ENCODE measurements around the gene PRKCD.

PRKCD gene

DNA sequence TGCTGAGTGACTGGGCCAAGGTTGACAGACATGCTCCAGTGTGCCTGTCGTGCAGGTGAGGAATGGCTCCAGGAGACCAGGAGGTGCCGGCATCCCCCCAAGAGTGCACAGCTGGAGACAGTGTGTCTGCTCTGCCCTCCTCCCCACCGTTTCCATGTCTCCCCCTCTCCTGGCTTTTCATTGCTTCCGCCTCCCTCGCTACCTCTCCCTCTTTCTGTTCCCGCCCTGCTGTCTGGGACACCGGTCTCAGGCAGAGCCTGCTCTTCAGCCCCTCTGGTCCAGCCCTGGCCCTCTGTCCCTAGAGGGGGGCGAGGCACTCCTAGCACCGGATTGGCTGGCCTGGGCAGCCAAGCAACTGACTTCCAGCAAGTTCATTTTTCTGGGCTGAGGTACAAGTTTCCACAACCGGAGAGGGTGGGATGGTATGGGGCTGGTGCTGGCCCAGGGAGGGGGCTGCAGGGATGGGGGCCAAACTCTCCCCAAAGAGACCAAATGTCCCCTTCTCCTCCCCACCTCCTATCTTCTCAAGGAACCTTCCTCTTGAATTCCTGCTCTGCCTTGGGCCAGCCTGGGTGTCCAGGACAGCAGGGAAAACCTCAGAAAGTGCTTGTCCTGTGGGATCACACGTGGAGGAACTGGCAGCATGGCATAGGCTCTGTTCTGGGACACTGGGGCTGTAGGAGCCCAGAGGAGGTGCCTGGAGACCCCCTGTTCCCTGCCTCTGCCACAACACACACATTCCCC, 32.6 kb downstream of the PRKCD start:
- no peak for DNase-seq

DNA sequence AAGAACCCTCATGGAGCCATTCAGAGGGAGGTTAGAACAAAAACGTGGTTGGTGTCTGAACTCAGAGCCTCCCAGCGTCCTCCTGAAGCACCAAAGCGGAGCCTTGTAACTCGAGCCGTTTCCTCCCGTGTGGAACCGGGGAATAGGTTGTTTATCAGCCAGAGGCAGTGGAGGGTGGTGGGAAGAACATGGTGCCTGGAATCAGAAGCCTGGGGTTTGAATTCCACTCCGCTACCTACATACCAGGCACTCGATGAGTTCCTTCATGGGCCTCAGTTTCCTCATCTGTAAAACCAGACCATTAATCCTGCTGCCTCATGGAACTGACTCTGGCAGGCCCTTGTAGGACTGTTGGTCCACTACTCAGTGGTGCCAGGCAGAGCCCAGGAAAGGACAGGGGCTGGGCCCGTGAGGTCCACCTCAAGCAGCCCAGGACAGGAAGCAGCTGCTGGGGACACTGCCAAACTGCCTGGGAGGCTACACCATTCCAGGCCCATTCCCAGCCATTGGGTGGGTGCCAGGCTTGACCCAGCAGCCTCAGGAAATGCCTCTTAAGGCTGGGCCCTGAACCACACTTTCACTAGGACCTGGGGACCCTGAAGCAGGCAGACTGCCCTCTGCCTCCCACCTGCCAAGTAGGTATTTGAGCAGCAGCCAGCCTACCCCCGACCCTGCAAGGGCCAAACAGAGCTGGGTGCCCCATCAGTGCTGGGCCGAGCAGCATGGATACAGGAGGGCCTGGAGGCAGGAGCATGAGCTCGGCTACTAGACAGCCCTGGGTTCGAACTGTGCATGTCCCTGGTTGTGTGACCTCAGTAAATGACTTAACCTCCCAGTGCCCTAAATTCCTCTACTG, 33.4 kb downstream of the PRKCD start:
- no peak for DNase-seq

DNA sequence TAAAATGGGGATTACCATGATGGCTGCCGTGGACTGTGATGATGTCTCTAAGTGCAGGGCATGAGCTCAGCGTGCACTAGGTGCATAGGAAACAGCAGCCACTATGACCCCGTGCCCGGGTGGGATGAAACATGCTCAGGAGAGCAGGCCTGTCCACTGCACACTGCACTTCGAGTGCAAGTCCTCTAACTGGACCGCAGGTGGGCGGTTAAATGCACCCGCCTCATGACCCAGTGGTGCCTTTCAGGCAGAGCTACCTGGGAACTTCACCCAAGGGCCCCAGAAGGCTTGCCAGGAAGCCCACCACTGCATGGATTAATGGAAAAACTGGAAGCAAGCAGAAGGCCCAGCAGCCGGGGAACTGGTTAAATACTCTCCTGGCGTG, 34.0 kb downstream of the PRKCD start:
- DNase-seq: no peak

DNA sequence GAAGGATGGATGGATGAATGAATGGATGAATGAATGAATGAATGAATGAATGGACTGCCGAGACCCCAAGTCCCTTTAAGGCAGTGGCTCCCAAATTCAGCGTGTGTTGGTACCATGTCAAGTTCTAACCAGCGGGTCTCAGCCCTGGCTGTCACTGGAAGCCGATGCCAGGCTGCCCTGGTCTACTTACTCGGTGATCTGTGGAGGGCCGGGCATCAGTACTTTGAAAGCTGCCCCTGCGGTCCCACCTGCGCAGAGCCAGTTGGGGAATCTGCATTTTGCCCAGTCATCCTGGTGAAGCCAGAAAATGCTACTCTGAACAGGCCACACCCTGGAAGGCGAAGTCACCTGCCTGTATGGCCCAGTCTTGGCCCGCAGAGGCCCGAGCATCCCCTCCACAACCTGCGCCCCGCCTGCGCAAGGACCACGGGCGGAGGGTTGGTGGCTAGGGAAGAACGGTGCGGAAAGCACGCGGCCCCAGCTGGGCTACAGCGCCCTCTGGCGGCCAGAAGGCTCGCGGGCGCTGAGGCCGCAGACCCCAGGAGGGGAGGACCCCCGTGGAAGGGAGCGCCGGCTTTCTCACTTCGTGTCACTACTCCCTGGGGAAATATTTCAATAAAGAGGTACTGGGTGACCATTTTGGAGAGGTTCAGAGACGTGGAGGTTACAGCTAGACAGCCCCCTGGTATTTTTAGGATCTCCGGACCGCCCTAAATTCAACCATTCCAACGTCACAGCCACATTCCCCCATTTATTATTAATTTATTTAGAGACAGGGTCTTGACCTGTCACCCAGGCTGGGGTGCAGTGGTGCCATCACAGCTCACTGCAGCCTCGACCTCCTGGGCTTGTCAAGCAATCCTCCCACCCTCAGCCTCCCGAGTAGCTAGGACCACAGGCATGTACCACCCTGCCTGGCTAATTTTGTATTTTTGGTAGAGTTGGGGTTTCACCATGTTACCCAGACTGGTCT, 34.9 kb downstream of the PRKCD start:
- DNase-seq: peak; percentile 31

GRCh38 chr3:53196575-53197407, 35.8 kb downstream of the PRKCD start:
- DNase-seq: no peak

- DNase-seq: no peak
Measured at GRCh38 chr3:53198256-53198977, 37.4 kb downstream of the PRKCD start.

DNA sequence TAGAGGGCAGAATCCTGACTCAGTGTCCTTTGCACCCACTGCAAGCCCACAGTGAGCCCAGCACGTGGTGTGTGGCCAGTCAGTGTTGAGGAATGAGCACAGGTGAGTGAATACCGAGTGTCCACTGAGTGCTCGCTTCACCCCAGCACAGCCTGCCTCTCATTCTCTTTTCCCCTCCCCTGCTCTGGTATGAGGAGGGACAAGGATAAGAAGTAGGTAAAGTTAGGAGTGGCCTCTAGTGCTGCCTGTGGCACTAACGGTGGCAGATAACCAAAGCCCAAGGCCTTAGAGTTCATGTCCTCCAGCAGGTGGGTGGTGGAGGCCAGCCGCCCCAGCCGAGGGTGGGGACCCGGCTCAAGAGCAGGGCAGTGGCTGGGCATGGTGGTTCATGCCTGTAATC, 38.0 kb downstream of the PRKCD start:
- DNase-seq: no peak

GRCh38 chr3:53199834-53200233, 38.8 kb downstream of the PRKCD start:
- DNase-seq: no peak

DNA sequence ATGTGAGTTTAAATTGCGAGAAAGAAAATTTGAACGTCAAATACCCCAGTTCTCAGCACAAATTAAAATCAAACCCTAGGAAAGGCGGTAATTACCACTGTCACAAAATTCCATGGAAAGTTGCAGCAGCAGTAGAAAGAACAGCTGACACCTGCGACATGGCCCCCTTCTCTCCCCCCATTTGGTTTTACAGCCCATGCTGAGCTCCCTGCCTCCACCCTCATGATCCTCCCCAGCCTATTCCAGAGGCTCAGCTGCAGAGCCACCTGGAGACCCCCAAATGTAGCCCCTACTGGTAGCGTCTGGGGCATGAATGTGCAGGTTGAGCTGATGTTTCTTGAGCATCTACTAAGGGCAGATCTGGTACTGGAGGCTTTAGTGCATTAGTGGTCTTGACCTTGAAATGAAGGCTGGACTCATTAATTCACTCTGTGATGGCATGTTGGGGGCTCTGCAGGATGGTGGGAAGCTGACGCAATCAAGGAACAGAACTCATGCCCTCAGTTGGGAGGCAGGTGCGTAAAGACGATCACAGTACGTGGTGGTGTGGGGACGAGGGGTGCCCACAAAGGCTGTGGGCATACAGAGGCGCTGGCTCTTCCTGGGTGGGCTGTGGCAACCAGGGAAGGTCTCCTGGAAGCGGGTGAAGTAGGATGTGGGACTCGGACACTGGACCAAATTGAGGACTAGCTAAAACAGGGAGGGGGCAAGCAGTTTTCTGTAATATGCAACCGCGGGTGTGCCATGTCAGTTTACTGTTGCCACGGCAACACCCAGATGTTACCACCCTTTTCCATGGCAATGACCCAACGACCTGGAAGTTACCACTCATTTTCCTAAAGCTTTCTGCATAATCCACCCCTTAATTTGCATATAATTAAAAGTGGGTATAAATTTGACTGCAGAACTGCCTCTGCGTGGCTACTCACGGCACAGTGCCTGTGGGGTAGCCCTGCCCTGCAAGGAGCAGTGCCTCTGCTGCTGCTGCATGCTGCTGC, 39.8 kb downstream of the PRKCD start:
- DNase-seq: no peak

GRCh38 chr3:53202331-53203015, 41.5 kb downstream of the PRKCD start:
- DNase-seq: no peak

DNA sequence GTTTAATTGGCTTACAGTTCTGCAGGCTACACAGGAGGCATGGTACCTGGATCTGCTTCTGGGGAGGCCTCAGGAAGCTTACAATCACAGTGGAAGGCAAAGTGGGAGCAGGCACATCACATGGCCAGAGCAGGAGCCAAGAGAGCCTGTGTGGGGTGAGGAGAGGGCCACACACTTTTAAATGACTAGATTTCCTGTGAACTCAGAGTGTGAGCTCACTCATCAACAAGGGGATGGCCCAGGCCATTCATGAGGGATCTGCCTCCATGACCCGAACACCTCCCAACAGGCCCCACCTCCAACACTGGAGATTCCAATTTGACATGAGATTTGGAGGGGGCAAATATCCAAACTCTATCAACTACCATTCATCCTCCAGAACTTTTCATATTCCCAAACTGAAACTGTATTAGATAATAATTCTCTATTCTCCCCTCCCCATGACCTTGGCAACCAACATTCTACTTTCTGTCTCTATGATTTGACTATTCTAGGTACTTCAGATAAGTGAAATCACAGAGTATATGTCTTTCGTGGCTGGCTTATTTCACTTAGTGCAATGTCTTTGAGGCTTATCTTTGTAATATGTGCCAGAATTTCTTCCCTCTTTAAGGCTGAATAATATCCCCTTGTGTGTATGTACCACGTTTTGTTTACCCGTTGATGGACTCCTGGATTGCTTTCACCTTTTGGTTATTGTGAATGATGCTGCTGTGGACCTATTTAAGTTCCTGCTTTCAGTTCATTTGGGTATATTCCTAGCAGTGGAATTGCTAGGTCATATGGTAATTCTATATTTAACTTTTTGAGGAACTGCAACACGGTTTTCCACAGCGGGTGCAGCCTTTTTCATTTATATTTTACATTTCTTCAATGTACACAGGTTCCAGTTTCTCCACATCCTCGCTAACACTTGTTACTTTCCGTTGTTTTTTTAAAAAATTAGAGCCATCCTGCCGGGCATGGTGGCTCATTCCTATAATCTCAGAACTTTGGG, 51.0 kb downstream of the PRKCD start:
- no peak for DNase-seq

DNA sequence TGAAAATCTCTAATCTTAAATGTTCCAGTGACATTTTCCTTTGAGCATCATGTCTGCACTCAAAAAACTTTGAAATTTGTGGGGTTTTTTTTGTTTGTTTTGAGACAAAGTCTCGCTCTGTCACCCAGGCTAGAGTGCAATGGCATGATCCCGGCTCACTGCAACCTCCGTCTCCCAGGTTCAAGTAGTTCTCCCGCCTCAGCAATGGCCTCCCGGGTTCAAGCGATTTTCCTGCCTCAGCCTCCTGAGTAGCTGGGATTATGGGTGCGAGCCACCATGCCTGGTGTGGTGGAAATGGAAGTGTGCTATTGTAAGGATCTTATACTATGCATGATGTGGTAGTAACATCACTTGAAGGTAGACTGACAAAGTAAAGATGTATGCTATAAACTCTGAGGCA, 52.3 kb downstream of the PRKCD start:
- DNase-seq: no peak

DNA sequence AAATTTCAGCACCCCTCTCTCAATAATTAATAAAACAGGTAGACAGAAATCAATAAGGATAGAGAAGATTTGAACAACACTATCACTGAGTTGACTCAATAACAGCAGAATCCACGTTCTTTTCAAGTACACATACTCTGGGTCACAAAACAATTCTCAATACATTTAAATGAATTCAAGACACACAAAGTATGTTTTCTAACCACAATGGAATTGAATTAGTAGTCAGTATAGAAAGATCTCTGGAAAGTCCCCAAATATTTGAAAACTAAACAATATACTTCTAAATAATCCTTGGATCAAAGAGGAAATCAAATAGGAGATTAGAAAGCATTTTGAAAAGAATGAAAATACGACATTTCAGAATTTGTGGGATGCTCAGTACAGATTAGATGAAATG, 54.8 kb downstream of the PRKCD start:
- DNase-seq: no peak

- DNase-seq: no peak
Measured at GRCh38 chr3:53216723-53217122, 55.7 kb downstream of the PRKCD start.

- no peak for DNase-seq
Measured at GRCh38 chr3:53217175-53217574, 56.2 kb downstream of the PRKCD start.

- no peak for DNase-seq
Measured at GRCh38 chr3:53218131-53218530, 57.1 kb downstream of the PRKCD start.

DNA sequence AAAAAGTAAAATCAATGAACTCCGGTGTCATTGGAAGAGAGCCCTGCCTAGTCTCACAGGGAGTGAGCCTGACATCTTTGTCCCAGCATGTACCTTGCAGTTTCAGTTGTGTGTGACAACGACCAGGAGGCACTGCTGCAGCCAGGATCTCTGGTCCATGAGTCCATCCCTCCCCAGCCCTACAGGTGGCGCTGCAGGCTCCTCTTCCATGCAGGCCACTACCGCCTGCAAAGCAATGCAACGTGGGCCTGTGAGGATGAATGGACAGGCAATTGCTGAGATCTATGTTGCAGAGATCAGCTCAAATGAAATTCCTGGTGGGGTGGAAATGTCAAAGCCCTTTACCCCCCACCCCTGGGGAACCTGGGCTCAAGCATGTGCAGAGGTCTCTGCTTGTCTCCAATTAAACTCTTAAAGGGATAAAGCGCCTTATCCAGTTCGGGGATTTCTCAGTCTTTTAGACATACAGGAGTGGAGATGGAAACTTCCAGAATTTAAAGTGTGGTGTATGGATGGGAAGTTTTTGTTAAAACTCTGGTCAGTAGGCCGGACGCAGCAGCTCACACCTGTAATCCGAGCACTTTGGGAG, 59.0 kb downstream of the PRKCD start:
- DNase-seq: peak; percentile 39

DNA sequence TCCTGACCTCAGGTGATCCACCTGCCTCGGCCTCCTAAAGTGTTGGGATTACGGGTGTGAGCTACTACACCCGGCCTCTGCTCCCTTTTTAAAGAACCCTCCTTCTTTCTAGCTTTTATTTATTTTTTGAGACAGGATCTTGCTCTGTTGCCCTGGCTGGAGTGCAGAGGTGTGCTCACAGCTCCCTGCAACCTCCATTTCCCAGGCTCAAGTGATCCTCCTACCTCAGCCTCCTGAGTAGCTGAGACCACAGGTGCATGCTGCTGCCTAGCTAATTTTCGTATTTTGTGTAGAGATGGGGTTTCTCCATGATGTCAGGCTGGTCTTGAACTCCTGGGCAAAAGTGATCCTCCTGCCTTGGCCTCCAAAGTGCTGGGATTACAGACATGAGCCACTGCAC, 60.3 kb downstream of the PRKCD start:
- no peak for DNase-seq

Measured in effector CD8-positive, alpha-beta T cell (primary cell).